ENCODE results near the gene SEZ6L.

- TF ChIP-seq, protein P1, sequence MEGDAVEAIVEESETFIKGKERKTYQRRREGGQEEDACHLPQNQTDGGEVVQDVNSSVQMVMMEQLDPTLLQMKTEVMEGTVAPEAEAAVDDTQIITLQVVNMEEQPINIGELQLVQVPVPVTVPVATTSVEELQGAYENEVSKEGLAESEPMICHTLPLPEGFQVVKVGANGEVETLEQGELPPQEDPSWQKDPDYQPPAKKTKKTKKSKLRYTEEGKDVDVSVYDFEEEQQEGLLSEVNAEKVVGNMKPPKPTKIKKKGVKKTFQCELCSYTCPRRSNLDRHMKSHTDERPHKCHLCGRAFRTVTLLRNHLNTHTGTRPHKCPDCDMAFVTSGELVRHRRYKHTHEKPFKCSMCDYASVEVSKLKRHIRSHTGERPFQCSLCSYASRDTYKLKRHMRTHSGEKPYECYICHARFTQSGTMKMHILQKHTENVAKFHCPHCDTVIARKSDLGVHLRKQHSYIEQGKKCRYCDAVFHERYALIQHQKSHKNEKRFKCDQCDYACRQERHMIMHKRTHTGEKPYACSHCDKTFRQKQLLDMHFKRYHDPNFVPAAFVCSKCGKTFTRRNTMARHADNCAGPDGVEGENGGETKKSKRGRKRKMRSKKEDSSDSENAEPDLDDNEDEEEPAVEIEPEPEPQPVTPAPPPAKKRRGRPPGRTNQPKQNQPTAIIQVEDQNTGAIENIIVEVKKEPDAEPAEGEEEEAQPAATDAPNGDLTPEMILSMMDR (conservative IDR thresholded peaks at IDR 0.05; ENCODE audit: low read depth, low read length) = no peak
- no peak for TF ChIP-seq EZH2phosphoT487 (IDR thresholded peaks at IDR 0.05; ENCODE audit: borderline replicate concordance, low read length)
- TF ChIP-seq EZH2 (IDR thresholded peaks at IDR 0.05; ENCODE audit: low read length, unreplicated experiment) = no peak
These were observed 9.4 kb upstream of the SEZ6L start for GRCh38 chr22:26159886-26160285.
